DOHH2 (cell line): ENCODE results near the gene C15orf61.

Source experiments
- H3F3A ChIP-seq: fragments of 200-600 bp; sonication (generic), shearing (Covaris generic); 2 replicates; pipeline ENCODE4 v1.6.0; 2016; ENCODE audit warnings: antibody characterized with exemption, mild to moderate bottlenecking; ENCODE audit not compliant: control insufficient read depth, insufficient read depth
- H3K27ac ChIP-seq: fragments of 200-600 bp; sonication (generic); 2 replicates; pipeline ENCODE4 v1.5.1; 2014; ENCODE audit warnings: low read depth, mild to moderate bottlenecking, low read length, moderate library complexity
- H3K27me3 ChIP-seq: fragments of 200-600 bp; sonication (generic); 2 replicates; pipeline ENCODE4 v1.6.1; 2014; ENCODE audit warnings: mild to moderate bottlenecking, low read length, mixed read lengths; ENCODE audit not compliant: control insufficient read depth
- H3K36me3 ChIP-seq: fragments of 200-600 bp; sonication (generic); 2 replicates; pipeline ENCODE4 v1.6.1; 2014; ENCODE audit warnings: mild to moderate bottlenecking, low read length, moderate library complexity, mixed read lengths; ENCODE audit not compliant: control insufficient read depth
- H3K4me1 ChIP-seq: fragments of 200-600 bp; sonication (generic); 2 replicates; pipeline ENCODE4 v1.6.1; 2014; ENCODE audit warnings: mild to moderate bottlenecking, low read length, mixed read lengths; ENCODE audit not compliant: control insufficient read depth
- H3K4me2 ChIP-seq: fragments of 200-600 bp; sonication (generic); 2 replicates; pipeline ENCODE4 v1.6.0; 2014; ENCODE audit warnings: mild to moderate bottlenecking, low read length, moderate library complexity
- H3K4me3 ChIP-seq: fragments of 200-600 bp; sonication (generic); 2 replicates; pipeline ENCODE4 v1.5.1; 2014; ENCODE audit warnings: mild to moderate bottlenecking, low read length, mixed read lengths
- H3K79me2 ChIP-seq: fragments of 200-600 bp; sonication (generic); 2 replicates; pipeline ENCODE4 v1.6.1; 2014; ENCODE audit warnings: mild to moderate bottlenecking, low read length, mixed read lengths; ENCODE audit not compliant: control insufficient read depth
- H3K9me2 ChIP-seq: fragments of 200-600 bp; sonication (generic); replicated peaks from 2 replicates; pipeline ENCODE4 v1.6.1; 2014; ENCODE audit warnings: mild to moderate bottlenecking, low read length, mixed read lengths; ENCODE audit not compliant: control insufficient read depth
- H3K9me3 ChIP-seq: fragments of 200-600 bp; sonication (generic); 2 replicates; pipeline ENCODE4 v1.6.1; 2014; ENCODE audit warnings: antibody characterized with exemption, low read length, mixed read lengths; ENCODE audit not compliant: control insufficient read depth, insufficient read depth
- H4K20me1 ChIP-seq: fragments of 200-600 bp; sonication (generic); 2 replicates; pipeline ENCODE4 v1.6.0; 2014; ENCODE audit warnings: low read depth, mild to moderate bottlenecking, antibody characterized with exemption, low read length, moderate library complexity; ENCODE audit not compliant: control insufficient read depth, insufficient read depth
- CTCF ChIP-seq: fragments of 200-600 bp; sonication (generic); IDR thresholded peaks from one replicate; pipeline ENCODE4 v1.5.1; 2014; ENCODE audit warnings: antibody characterized with exemption, mild to moderate bottlenecking, low read depth, low read length; ENCODE audit not compliant: poor library complexity, severe bottlenecking
- EZH2phosphoT487 ChIP-seq: fragments of 200-600 bp; sonication (generic); IDR thresholded peaks from 2 replicates; pipeline ENCODE4 v1.6.1; 2017; ENCODE audit warnings: borderline replicate concordance, mild to moderate bottlenecking, antibody characterized with exemption, low read length, moderate library complexity, mixed read lengths

C15orf61 gene

GRCh38 chr15:67550522-67550921 lies 29.6 kb downstream of the C15orf61 start:
- Histone ChIP-seq H3K36me3 (peaks cover 12% of the 10 kb centered on the region; the same call in 1 of the 2 replicates), H3K4me2 (no peak overlapping the region)

DNA sequence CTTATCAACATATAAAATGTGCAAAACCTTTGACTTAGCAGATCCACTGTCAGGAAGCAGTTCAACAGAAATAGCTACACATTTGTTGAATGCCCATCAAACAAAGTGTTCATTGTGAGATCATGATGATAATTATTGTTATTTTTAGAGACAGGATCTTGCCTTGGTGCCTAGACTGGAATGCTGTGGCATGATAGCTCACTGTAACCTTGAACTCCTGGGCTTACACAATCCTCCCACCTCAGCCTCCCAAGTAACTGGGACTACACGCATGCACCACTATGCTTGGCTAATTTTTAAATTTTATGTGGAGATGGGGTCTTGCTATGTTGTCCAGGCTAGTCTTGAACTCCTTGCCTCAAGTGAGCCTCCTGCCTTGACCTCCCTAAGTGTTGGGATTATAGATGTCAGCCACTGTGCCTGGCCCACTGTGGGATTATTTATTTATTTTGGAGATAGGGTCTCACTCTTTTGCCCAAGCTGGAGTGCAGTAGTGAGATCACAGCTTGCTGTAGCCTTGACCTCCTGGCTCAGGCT lies 30.3 kb downstream of the C15orf61 start:
- Histone ChIP-seq H3K27me3 (no peaks in the 10 kb centered on the region), H3K4me1 (peaks cover 22% of the 10 kb centered on the region), H3K4me2 (no peak overlapping the region), H3K9me3 (no peaks in the 10 kb centered on the region), H3K4me3 (no peak overlapping the region), H4K20me1 (no peaks in the 10 kb centered on the region), H3K36me3 (peaks cover 9% of the 10 kb centered on the region; the same call in 1 of the 2 replicates), H3K27ac (no peak overlapping the region), H3K9me2 (no peaks in the 10 kb centered on the region), H3K79me2 (peaks cover 7% of the 10 kb centered on the region; the same call in 1 of the 2 replicates), H3F3A (peaks cover 13% of the 10 kb centered on the region)
- no peak for TF ChIP-seq CTCF
- TF ChIP-seq EZH2phosphoT487, result no peak

More at GRCh38 chr15:67550522-67550921, 29.6 kb downstream of the C15orf61 start:
- Histone ChIP-seq H3K9me3 (no peaks in the 10 kb centered on the region), H3K4me1 (peaks cover 27% of the 10 kb centered on the region), H3F3A (peaks cover 13% of the 10 kb centered on the region), H4K20me1 (no peaks in the 10 kb centered on the region), H3K9me2 (no peaks in the 10 kb centered on the region), H3K27ac (no peak overlapping the region), H3K79me2 (peaks cover 7% of the 10 kb centered on the region; the same call in 1 of the 2 replicates), H3K4me3 (no peak overlapping the region), H3K27me3 (no peaks in the 10 kb centered on the region)
- TF ChIP-seq CTCF (no peak), EZH2phosphoT487 (no peak)

GRCh38 chr15:67554580-67554979 lies 33.6 kb downstream of the C15orf61 start:
- Histone ChIP-seq H3F3A (no peaks in the 10 kb centered on the region), H3K36me3 (peaks cover 31% of the 10 kb centered on the region), H3K27ac (no peak overlapping the region), H3K27me3 (no peaks in the 10 kb centered on the region), H4K20me1 (no peaks in the 10 kb centered on the region), H3K4me3 (no peak overlapping the region), H3K4me2 (no peak overlapping the region), H3K79me2 (peaks cover 3% of the 10 kb centered on the region; the same call in 1 of the 2 replicates), H3K9me2 (no peaks in the 10 kb centered on the region), H3K9me3 (peaks cover 11% of the 10 kb centered on the region), H3K4me1 (peaks cover 28% of the 10 kb centered on the region)
- no peak for TF ChIP-seq EZH2phosphoT487
- TF ChIP-seq CTCF, result no peak
